SH-SY5Y (cell line): ENCODE results near the gene C19orf47.

ENCODE experiments used
- GATA2 ChIP-seq: IDR thresholded peaks from 2 replicates; pipeline ENCODE4 v1.6.1; 2011; ENCODE audit warnings: mild to moderate bottlenecking, low read depth, low read length
- GATA3 ChIP-seq: IDR thresholded peaks from 2 replicates; pipeline ENCODE4 v1.6.1; 2011; ENCODE audit warnings: low read depth, mild to moderate bottlenecking, low read length, moderate library complexity

DNA sequence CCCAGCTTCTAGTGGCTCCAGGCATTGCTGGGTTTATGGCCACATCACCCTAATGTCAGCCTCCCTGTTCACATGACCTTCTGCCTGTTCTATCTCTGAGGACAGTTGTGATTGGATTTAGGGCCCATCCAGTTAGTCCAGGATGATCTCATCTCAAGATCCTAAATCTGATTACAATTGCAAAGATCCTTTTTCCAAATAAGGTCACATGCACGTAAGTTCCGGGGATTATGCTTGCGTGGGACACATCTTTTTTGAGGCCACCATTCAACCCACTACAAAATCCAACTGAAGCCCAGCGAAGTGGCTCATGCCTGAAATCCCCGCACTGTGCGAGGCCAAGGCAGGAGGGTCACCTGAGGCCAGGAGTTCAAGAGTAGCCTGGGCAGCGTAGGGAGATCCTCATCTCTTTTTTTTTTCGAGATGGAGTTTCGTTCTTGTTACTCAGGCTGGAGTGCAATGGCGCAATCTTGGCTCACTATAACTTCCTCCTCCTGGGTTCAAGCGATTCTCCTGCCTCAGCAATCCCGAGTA lies 12.6 kb upstream of the C19orf47 start:
- TF ChIP-seq GATA3 (no peak), GATA2 (no peak)
